Lung (tissue), 12 donors: ENCODE measurements around the gene GARNL3. TPM values are rescaled to one million over a fixed set of nuclear protein-coding genes. Genes with fewer than 3 reads are reported as not detected.

Source experiments
- ATAC-seq: fragments of 200-7000 bp; cut with Tn5 transposase; one replicate; pipeline ENCODE4 v1.9.1; 2020; ENCODE audit warnings: moderate number of reproducible peaks; ENCODE audit not compliant: insufficient read depth, low FRiP score
- DNase-seq, 3 donors: peaks; one replicate each; pipeline ENCODE4 v3.0.0-alpha.2; 2013 to 2017
- H3K27ac ChIP-seq, 2 donors: one replicate each; pipeline ENCODE4 v1.5.1; 2013; ENCODE audit warnings: mild to moderate bottlenecking in 2 of 2, moderate library complexity in 2 of 2, control low read depth in 1 of 2, inconsistent platforms in 1 of 2, low read depth in 1 of 2, low read length in 1 of 2
- H3K27me3 ChIP-seq, 3 donors: one replicate each; pipeline ENCODE4 v1.5.1; 2013; ENCODE audit warnings: low read length in 2 of 3; ENCODE audit not compliant: control insufficient read depth in 3 of 3, insufficient read depth in 3 of 3
- H3K36me3 ChIP-seq, 4 donors: one replicate each; pipeline ENCODE4 v1.5.1; 2013; ENCODE audit warnings: low read length in 4 of 4, mild to moderate bottlenecking in 1 of 4, moderate library complexity in 1 of 4; ENCODE audit not compliant: control insufficient read depth in 4 of 4, insufficient read depth in 4 of 4
- H3K4me1 ChIP-seq, 5 donors: one replicate each; pipeline ENCODE4 v1.5.1; 2013; ENCODE audit warnings: low read length in 5 of 5, mild to moderate bottlenecking in 2 of 5, moderate library complexity in 1 of 5; ENCODE audit not compliant: control insufficient read depth in 5 of 5, insufficient read depth in 5 of 5
- H3K4me3 ChIP-seq: one replicate; pipeline ENCODE4 v1.5.1; 2013; ENCODE audit warnings: mild to moderate bottlenecking, control low read depth, moderate library complexity
- H3K9ac ChIP-seq, 2 donors: one replicate each; pipeline ENCODE4 v1.5.1; 2013; ENCODE audit warnings: low read length in 2 of 2, control low read depth in 1 of 2; ENCODE audit not compliant: insufficient read depth in 1 of 2
- H3K9me3 ChIP-seq, 4 donors: one replicate each; pipeline ENCODE4 v1.5.1; 2013; ENCODE audit warnings: low read length in 3 of 4, mild to moderate bottlenecking in 1 of 4, moderate library complexity in 1 of 4; ENCODE audit not compliant: control insufficient read depth in 4 of 4, insufficient read depth in 3 of 4
- WGBS, 2 donors: extraction: QIAGEN DNeasy Blood & Tissue Kit; methylation state at CpG; one replicate each; pipeline ENCODE4 v1.1.7; 2013; 5-methylcytosine and 5-hydroxymethylcytosine counted together
- polyA plus RNA-seq, 2 donors: library from polyadenylated mRNA; stranded (reverse); fragments of 200-250 nt; gene quantifications; one replicate each; pipeline ENCODE4 v1.2.1, GENCODE V29; 2013
- total RNA-seq, 2 donors: library from RNA; depleted of rRNA in 1 of 2; stranded (reverse); fragments of >200 nt in 1 of 2; gene quantifications; one replicate each; pipeline ENCODE4 v1.2.1, GENCODE V29; 2014 to 2021
- TF ChIP-seq, protein P1 (sequence below): IDR thresholded peaks from 2 replicates; pipeline ENCODE4 v1.5.1; 2012; ENCODE audit warnings: mild to moderate bottlenecking; ENCODE audit errors: control extremely low read depth, extremely low read depth
- donor health status: control.
- donor health status: control.
- donor health status: Bipolar disorder and iron deficiency.
- donor health status: healthy.
- donor health status: DM: yes; HTN: yes; CAD: no.

Gene GARNL3
- total and polyA plus RNA-seq, 4 donors, result 1.5 to 31.1 (median 4.4) TPM

DNA sequence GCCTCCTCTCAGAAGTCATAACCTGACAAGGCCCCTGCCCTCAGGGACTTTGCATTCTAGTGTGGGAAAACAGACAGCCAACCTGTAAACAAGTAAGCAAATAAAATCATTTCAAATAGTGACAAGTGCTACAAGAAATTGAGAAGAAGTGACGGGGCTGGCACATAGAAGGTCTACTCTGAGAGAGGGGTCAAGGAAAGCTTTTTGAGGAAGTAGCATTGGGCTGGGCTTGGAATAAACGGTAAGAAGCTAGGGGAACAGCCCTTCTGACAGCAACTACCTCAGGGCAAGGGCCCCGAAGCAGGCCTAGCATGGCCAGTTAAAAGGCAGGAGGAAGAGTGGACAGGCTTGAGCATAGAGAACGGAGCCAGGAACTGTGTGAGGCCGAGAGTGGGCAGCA, 127.6 kb downstream of the GARNL3 start:
- Histone ChIP-seq H3K36me3 (peaks cover 0 to 7% (median 0%) of the 10 kb centered on the region in 4 donors), H3K4me1 (peaks cover 0 to 12% (median 6%) of the 10 kb centered on the region in 5 donors), H3K27ac (no peak overlapping the region), H3K27me3 (no peaks in the 10 kb centered on the region), H3K9ac (no peak overlapping the region), H3K9me3 (no peaks in the 10 kb centered on the region), H3K4me3 (no peak overlapping the region)
- TF ChIP-seq, protein P1, sequence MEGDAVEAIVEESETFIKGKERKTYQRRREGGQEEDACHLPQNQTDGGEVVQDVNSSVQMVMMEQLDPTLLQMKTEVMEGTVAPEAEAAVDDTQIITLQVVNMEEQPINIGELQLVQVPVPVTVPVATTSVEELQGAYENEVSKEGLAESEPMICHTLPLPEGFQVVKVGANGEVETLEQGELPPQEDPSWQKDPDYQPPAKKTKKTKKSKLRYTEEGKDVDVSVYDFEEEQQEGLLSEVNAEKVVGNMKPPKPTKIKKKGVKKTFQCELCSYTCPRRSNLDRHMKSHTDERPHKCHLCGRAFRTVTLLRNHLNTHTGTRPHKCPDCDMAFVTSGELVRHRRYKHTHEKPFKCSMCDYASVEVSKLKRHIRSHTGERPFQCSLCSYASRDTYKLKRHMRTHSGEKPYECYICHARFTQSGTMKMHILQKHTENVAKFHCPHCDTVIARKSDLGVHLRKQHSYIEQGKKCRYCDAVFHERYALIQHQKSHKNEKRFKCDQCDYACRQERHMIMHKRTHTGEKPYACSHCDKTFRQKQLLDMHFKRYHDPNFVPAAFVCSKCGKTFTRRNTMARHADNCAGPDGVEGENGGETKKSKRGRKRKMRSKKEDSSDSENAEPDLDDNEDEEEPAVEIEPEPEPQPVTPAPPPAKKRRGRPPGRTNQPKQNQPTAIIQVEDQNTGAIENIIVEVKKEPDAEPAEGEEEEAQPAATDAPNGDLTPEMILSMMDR, result no peak
- DNase-seq, result no peak
- WGBS, 2 donors, result 51 to 79% methylated on average over 5 of the region's 5 CpGs
- no peak for ATAC-seq

DNA sequence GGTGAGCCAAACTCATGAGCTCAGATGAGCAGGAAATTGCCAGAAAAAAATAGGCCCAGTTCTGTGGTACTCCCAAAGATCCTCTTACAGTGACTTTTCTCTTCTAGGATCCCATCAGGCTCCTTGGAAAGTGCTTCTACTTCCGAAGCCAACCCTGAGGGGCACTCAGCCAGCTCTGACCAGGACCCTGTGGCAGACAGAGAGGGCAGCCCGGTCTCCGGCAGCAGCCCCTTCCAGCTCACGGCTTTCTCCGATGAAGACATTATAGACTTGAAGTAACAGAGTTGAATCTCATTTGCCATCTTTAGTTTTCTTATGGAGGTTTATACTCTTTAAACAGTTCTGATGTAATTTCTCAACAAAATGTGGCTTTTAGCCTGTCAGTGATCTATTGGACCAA, 128.4 kb downstream of the GARNL3 start:
- Histone ChIP-seq H3K9me3 (no peaks in the 10 kb centered on the region), H3K4me1 (peaks cover 0 to 11% (median 6%) of the 10 kb centered on the region in 5 donors), H3K9ac (no peak overlapping the region), H3K27ac (no peak overlapping the region), H3K27me3 (no peaks in the 10 kb centered on the region), H3K36me3 (peaks cover 0 to 7% (median 0%) of the 10 kb centered on the region in 4 donors), H3K4me3 (no peak overlapping the region)
- DNase-seq (no peak), ATAC-seq (no peak)
- WGBS, 2 donors, result 95 to 96% methylated on average over 5 of the region's 5 CpGs
- TF ChIP-seq, protein P1, result no peak

DNA sequence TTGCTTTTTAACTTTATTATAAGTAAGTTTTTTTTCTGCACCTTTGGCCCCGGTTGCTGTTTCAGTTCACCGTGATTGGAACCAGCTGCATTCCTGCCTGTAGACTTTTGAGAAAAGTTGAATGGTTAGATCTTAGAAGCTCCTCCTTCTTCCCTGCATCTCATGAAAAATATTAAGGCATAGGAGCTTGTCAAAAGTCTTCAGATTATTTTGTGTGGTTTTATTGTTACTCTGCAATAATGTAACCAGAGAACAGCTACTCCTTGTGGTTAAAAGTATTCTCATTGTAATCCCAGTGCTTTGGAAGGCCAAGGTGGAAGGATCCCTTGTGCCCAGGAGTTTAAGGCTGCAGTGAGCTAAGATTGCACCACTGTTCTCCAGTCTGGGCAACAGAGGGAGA, 129.1 kb downstream of the GARNL3 start:
- 76 to 81% methylated on average over 2 of the region's 2 CpGs for WGBS, 2 donors
- DNase-seq (no peak), ATAC-seq (no peak)
- H3K9me3 ChIP-seq, result no peaks in the 10 kb centered on the region
- peaks cover 0 to 7% (median 0%) of the 10 kb centered on the region in 4 donors for H3K36me3 ChIP-seq
- TF ChIP-seq, protein P1, result no peak
- no peak overlapping the region for H3K4me3 ChIP-seq
- H3K4me1 ChIP-seq, result peaks cover 0 to 14% (median 8%) of the 10 kb centered on the region in 5 donors
- no peaks in the 10 kb centered on the region for H3K27me3 ChIP-seq
- H3K27ac ChIP-seq, result no peak overlapping the region
- H3K9ac ChIP-seq, result no peak overlapping the region
